ENCODE results near the gene RRAS.

DNA sequence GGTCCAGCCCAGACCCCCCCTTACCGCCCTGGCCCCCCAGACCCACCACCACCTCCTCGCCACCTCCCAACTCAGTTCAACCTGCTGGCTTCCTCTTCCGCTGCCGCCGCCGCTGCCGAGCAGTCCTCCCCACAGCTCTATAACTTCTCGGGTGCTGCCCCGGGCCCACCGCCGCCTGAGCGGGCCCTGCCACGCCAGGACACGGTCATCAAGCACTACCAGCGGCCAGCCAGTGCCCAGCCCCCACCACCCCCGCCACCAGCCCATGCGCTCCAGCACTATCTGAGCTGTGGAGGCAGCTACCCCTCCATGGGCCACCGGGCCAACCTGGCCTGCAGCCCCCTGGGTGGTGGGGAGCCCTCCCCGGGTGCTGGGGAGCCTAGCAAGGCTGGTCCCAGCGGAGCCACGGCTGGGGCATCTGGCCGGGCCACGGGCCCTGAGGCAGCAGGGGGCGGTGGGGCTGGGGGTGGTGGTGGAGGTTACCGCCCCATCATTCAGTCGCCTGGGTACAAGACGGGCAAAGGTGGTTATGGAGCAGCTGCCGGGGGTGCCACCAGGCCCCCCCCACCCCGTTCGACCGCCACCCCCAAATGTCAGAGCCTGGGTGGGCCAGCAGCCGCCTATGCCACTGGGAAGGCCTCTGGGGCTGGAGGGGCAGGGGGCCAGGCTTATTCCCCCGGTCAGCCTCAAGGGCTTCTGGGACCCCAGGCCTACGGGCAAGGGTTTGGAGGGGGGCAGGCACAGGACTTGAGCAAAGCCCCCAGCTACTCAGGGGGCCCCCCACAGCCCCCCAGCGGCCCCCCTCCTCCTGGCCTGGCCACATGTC lies 44.7 kb downstream of the RRAS start:
- TF ChIP-seq, protein P1, sequence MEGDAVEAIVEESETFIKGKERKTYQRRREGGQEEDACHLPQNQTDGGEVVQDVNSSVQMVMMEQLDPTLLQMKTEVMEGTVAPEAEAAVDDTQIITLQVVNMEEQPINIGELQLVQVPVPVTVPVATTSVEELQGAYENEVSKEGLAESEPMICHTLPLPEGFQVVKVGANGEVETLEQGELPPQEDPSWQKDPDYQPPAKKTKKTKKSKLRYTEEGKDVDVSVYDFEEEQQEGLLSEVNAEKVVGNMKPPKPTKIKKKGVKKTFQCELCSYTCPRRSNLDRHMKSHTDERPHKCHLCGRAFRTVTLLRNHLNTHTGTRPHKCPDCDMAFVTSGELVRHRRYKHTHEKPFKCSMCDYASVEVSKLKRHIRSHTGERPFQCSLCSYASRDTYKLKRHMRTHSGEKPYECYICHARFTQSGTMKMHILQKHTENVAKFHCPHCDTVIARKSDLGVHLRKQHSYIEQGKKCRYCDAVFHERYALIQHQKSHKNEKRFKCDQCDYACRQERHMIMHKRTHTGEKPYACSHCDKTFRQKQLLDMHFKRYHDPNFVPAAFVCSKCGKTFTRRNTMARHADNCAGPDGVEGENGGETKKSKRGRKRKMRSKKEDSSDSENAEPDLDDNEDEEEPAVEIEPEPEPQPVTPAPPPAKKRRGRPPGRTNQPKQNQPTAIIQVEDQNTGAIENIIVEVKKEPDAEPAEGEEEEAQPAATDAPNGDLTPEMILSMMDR (IDR thresholded peaks at IDR 0.05), result no peak
- TF ChIP-seq POLR2A (IDR thresholded peaks at IDR 0.05), result no peak

Measured in ovary (tissue), 3 donors.